PFSK-1 (cell line): ENCODE measurements around the gene EIPR1.

Experiments
- FOXP2 ChIP-seq: optimal IDR thresholded peaks from 2 replicates; pipeline ENCODE3; 2011; ENCODE audit warnings: borderline replicate concordance, control low read depth, inconsistent platforms; ENCODE audit not compliant: insufficient read depth; ENCODE audit errors: extremely low read length, extremely low read depth
- POLR2AphosphoS5 ChIP-seq: IDR thresholded peaks from 2 replicates; pipeline ENCODE4 v1.6.1; 2012; ENCODE audit warnings: low read depth, mild to moderate bottlenecking, control low read depth, low read length, moderate library complexity
- REST ChIP-seq, 2 experiments: IDR thresholded peaks; 2 replicates each; pipeline versions ENCODE4 v1.6.1 to v1.8.0; 2011 to 2012; ENCODE audit warnings: low read depth in 2 of 2, low read length in 2 of 2, control low read depth in 1 of 2, inconsistent platforms in 1 of 2, mild to moderate bottlenecking in 1 of 2, moderate library complexity in 1 of 2; ENCODE audit not compliant: insufficient read depth in 1 of 2
- SIN3A ChIP-seq: IDR thresholded peaks from 2 replicates; pipeline ENCODE4 v1.6.1; 2012; ENCODE audit warnings: mild to moderate bottlenecking, low read length, moderate library complexity, borderline replicate concordance; ENCODE audit not compliant: insufficient read depth
- TAF1 ChIP-seq: IDR thresholded peaks from 2 replicates; pipeline ENCODE4 v1.6.1; 2012; ENCODE audit warnings: low read length, control low read depth, borderline replicate concordance; ENCODE audit not compliant: insufficient read depth

- TF ChIP-seq POLR2AphosphoS5 = no peak
- no peak for TF ChIP-seq TAF1
- no peak for TF ChIP-seq REST (IDR thresholded peaks at IDR 0.05; ENCODE audit: insufficient read depth in 1 of 2, low read depth in 2 of 2, low read length in 2 of 2)
- no peak for TF ChIP-seq SIN3A
- no peak for TF ChIP-seq FOXP2
Measured at GRCh38 chr2:3290655-3291054, 87.0 kb downstream of the EIPR1 start.
